Fibroblast of lung (primary cell): ENCODE results near the gene MANEAL.

Experiments used
- EZH2 ChIP-seq: IDR thresholded peaks from 2 replicates; pipeline ENCODE4 v1.5.1; 2012; ENCODE audit warnings: low read length, control low read depth, mild to moderate bottlenecking; ENCODE audit errors: missing control alignments
- TF ChIP-seq, protein P1 (sequence below), 2 donors: IDR thresholded peaks in 1 of 2; conservative IDR thresholded peaks in 1 of 2; 1 replicate in 1 of 2; 2 replicates in 1 of 2; pipeline ENCODE4 v1.5.1; 2011 to 2012; ENCODE audit warnings: low read length in 2 of 2, control low read depth in 1 of 2, inconsistent platforms in 1 of 2, low read depth in 1 of 2, mild to moderate bottlenecking in 1 of 2

- TF ChIP-seq, protein P1, sequence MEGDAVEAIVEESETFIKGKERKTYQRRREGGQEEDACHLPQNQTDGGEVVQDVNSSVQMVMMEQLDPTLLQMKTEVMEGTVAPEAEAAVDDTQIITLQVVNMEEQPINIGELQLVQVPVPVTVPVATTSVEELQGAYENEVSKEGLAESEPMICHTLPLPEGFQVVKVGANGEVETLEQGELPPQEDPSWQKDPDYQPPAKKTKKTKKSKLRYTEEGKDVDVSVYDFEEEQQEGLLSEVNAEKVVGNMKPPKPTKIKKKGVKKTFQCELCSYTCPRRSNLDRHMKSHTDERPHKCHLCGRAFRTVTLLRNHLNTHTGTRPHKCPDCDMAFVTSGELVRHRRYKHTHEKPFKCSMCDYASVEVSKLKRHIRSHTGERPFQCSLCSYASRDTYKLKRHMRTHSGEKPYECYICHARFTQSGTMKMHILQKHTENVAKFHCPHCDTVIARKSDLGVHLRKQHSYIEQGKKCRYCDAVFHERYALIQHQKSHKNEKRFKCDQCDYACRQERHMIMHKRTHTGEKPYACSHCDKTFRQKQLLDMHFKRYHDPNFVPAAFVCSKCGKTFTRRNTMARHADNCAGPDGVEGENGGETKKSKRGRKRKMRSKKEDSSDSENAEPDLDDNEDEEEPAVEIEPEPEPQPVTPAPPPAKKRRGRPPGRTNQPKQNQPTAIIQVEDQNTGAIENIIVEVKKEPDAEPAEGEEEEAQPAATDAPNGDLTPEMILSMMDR (conservative IDR thresholded peaks at IDR 0.05 in 1 of 2, IDR thresholded peaks at IDR 0.05 in 1 of 2; ENCODE audit: low read depth in 1 of 2, low read length in 2 of 2), result no peak
- TF ChIP-seq EZH2, result no peak
Observed at GRCh38 chr1:37794372-37795339, 1.0 kb downstream of the MANEAL start.
